ENCODE measurements around the gene TANGO2.

The TANGO2 gene

DNA sequence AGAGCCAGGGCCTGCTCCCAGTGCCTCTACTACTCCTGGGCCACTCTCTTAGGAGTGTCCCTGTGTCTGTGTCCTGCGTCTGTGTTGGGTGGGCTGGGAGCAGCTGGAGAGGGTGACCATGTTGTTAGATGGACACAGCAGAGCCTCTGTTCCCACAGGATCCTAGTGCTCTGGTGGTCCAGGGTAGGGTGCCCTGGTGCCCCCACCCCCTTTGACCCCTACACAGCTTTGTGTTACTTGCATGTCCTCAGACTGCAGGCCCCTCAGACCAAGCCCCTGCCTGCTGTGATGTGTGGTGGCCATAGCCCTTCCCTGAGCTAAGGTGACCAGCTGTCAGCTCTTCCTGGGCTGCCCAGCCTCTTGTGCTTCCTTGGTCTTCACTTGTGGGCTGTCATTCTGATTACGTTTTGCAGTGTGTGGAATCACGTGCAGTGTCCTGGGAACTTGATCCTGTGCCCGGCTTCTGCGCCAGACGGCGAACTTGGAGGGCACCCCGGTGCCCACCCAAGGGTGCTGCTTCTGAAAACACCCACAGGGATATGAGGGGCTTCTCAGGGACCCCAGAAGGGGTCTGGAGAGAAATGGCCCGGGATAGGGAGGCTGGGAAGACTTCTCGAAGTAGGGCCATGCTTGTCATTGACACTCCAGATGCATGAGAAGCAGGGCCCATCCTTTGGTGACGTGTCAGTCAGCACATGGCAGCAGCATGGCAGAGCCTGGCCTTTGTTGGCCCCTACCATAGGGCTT, 1.5 kb downstream of the TANGO2 start:
- H3K27me3 ChIP-seq (replicated peaks; ENCODE audit: control insufficient read depth, insufficient read depth, low read length, poor library complexity, severe bottlenecking) = no peaks in the 10 kb centered on the region
- peaks cover 14% of the 10 kb centered on the region for H3K4me1 ChIP-seq (ENCODE audit: control insufficient read depth, insufficient read depth, low read length, poor library complexity, severe bottlenecking)
- DNase-seq = no peak
- no peak overlapping the region for H3K27ac ChIP-seq (ENCODE audit: insufficient read depth, low read length, poor library complexity, severe bottlenecking)
- peak overlapping the region; percentile 98 for H3K4me3 ChIP-seq (ENCODE audit: insufficient read depth, low read depth, low read length, poor library complexity, severe bottlenecking)
- H3K36me3 ChIP-seq (ENCODE audit: control insufficient read depth, insufficient read depth, low read length) = peaks cover 3% of the 10 kb centered on the region
- no peaks in the 10 kb centered on the region for H3K9me3 ChIP-seq (ENCODE audit: control insufficient read depth, low read length)

DNA sequence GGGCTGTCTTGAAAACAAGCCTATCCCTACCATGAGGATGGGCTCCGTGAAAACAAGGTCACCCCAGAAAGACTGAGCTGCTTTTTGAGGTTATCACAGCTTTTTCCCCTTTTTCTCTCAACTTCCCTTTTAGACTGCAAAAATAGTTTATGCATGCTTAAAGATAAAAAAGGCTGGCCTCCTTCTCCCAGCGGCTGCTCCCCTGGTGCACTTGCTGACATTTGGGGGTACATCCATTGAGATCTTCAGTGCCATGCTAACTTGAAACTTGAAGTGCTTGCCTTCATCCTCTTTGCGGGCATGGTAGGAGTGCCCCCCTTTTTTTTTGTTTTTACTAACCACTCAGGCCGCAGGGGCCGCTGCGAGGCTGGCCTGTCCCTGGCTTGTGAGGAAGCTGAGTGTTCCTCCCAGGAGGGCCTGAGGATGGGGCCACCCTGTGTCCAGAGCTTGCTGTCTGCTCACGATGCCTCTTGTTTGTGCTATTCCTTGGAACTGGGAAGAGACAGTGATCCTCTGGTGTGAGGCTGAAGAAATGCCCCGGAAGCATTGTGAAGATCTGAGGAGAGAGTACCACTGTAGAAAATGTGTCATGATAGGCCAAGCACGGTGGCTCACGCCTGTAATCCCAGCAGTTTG, 2.2 kb downstream of the TANGO2 start:
- Histone ChIP-seq H3K9me3 (ENCODE audit: control insufficient read depth, low read length) (no peaks in the 10 kb centered on the region), H3K27ac (ENCODE audit: insufficient read depth, low read length, poor library complexity, severe bottlenecking) (no peak overlapping the region), H3K27me3 (replicated peaks; ENCODE audit: control insufficient read depth, insufficient read depth, low read length, poor library complexity, severe bottlenecking) (no peaks in the 10 kb centered on the region), H3K4me3 (ENCODE audit: insufficient read depth, low read depth, low read length, poor library complexity, severe bottlenecking) (no peak overlapping the region), H3K36me3 (ENCODE audit: control insufficient read depth, insufficient read depth, low read length) (peaks cover 3% of the 10 kb centered on the region), H3K4me1 (ENCODE audit: control insufficient read depth, insufficient read depth, low read length, poor library complexity, severe bottlenecking) (peaks cover 12% of the 10 kb centered on the region)
- DNase-seq = no peak

GRCh38 chr22:20024225-20024624, 3.3 kb downstream of the TANGO2 start:
- H3K4me3 ChIP-seq (ENCODE audit: insufficient read depth, low read depth, low read length, poor library complexity, severe bottlenecking) = no peak overlapping the region
- peaks cover 12% of the 10 kb centered on the region for H3K4me1 ChIP-seq (ENCODE audit: control insufficient read depth, insufficient read depth, low read length, poor library complexity, severe bottlenecking)
- H3K36me3 ChIP-seq (ENCODE audit: control insufficient read depth, insufficient read depth, low read length) = peaks cover 3% of the 10 kb centered on the region
- no peaks in the 10 kb centered on the region for H3K27me3 ChIP-seq (replicated peaks; ENCODE audit: control insufficient read depth, insufficient read depth, low read length, poor library complexity, severe bottlenecking)
- DNase-seq = no peak
- H3K9me3 ChIP-seq (ENCODE audit: control insufficient read depth, low read length) = no peaks in the 10 kb centered on the region
- H3K27ac ChIP-seq (ENCODE audit: insufficient read depth, low read length, poor library complexity, severe bottlenecking) = no peak overlapping the region

- Histone ChIP-seq H3K36me3 (ENCODE audit: control insufficient read depth, insufficient read depth, low read length) (peaks cover 3% of the 10 kb centered on the region), H3K27ac (ENCODE audit: insufficient read depth, low read length, poor library complexity, severe bottlenecking) (no peak overlapping the region), H3K4me3 (ENCODE audit: insufficient read depth, low read depth, low read length, poor library complexity, severe bottlenecking) (no peak overlapping the region), H3K27me3 (replicated peaks; ENCODE audit: control insufficient read depth, insufficient read depth, low read length, poor library complexity, severe bottlenecking) (no peaks in the 10 kb centered on the region), H3K4me1 (ENCODE audit: control insufficient read depth, insufficient read depth, low read length, poor library complexity, severe bottlenecking) (peaks cover 12% of the 10 kb centered on the region), H3K9me3 (ENCODE audit: control insufficient read depth, low read length) (no peaks in the 10 kb centered on the region)
- no peak for DNase-seq
Observed at GRCh38 chr22:20024650-20025397, 3.9 kb downstream of the TANGO2 start.

DNA sequence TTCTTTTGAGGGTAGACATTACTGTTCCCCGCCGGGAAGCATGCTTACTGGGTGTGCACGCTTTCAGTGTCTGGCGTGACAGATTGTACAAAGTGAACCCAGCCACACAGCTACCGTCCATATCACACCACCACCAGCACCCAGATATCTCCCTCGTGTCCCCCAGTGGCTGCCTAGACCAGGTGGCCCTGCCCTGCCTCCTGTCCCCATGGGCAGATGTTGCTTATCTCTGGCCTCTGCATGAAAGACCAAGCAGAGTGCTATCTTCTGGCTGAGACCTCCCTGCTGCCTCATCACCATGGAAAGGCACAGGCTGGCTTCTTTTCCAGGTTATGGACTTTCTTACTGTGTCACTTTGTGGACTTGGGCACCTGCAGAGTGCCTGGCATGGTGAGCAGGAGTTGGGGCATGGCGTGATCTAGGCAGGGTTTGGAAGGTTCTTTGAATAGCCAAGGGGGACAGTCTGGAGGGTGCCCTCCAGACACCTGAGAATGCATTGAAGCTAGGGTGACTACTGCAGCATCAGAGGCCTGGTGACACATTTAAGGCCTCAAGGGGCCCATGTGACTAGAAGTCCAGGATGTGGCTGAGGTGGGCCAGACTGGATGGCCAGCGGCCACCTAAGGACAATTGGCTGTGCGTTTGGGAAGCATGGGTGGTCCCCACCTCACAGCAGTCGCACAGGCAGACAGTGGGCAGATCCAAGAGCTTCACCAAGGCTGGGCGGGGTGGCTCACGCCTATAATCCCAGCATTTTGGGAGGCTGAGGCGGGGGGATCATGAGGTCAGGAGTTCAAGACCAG, 4.7 kb downstream of the TANGO2 start:
- H3K36me3 ChIP-seq (ENCODE audit: control insufficient read depth, insufficient read depth, low read length) = peaks cover 3% of the 10 kb centered on the region

GRCh38 chr22:20026204-20026908, 5.4 kb downstream of the TANGO2 start:
- H3K27me3 ChIP-seq (replicated peaks; ENCODE audit: control insufficient read depth, insufficient read depth, low read length, poor library complexity, severe bottlenecking) = no peaks in the 10 kb centered on the region
- DNase-seq = no peak
- peaks cover 3% of the 10 kb centered on the region for H3K36me3 ChIP-seq (ENCODE audit: control insufficient read depth, insufficient read depth, low read length)
- H3K4me3 ChIP-seq (ENCODE audit: insufficient read depth, low read depth, low read length, poor library complexity, severe bottlenecking) = no peak overlapping the region
- no peaks in the 10 kb centered on the region for H3K9me3 ChIP-seq (ENCODE audit: control insufficient read depth, low read length)
- no peak overlapping the region for H3K27ac ChIP-seq (ENCODE audit: insufficient read depth, low read length, poor library complexity, severe bottlenecking)
- H3K4me1 ChIP-seq (ENCODE audit: control insufficient read depth, insufficient read depth, low read length, poor library complexity, severe bottlenecking) = peaks cover 10% of the 10 kb centered on the region

More for the DNA sequence above, 4.7 kb downstream of the TANGO2 start:
- Histone ChIP-seq H3K4me1 (ENCODE audit: control insufficient read depth, insufficient read depth, low read length, poor library complexity, severe bottlenecking) (peaks cover 8% of the 10 kb centered on the region), H3K27me3 (replicated peaks; ENCODE audit: control insufficient read depth, insufficient read depth, low read length, poor library complexity, severe bottlenecking) (no peaks in the 10 kb centered on the region), H3K4me3 (ENCODE audit: insufficient read depth, low read depth, low read length, poor library complexity, severe bottlenecking) (no peak overlapping the region), H3K27ac (ENCODE audit: insufficient read depth, low read length, poor library complexity, severe bottlenecking) (no peak overlapping the region), H3K9me3 (ENCODE audit: control insufficient read depth, low read length) (no peaks in the 10 kb centered on the region)
- DNase-seq = no peak

GRCh38 chr22:20026996-20027601, 6.2 kb downstream of the TANGO2 start:
- no peak overlapping the region for H3K27ac ChIP-seq (ENCODE audit: insufficient read depth, low read length, poor library complexity, severe bottlenecking)
- H3K36me3 ChIP-seq (ENCODE audit: control insufficient read depth, insufficient read depth, low read length) = peaks cover 3% of the 10 kb centered on the region
- H3K27me3 ChIP-seq (replicated peaks; ENCODE audit: control insufficient read depth, insufficient read depth, low read length, poor library complexity, severe bottlenecking) = no peaks in the 10 kb centered on the region
- peaks cover 14% of the 10 kb centered on the region for H3K4me1 ChIP-seq (ENCODE audit: control insufficient read depth, insufficient read depth, low read length, poor library complexity, severe bottlenecking)
- no peak overlapping the region for H3K4me3 ChIP-seq (ENCODE audit: insufficient read depth, low read depth, low read length, poor library complexity, severe bottlenecking)
- no peaks in the 10 kb centered on the region for H3K9me3 ChIP-seq (ENCODE audit: control insufficient read depth, low read length)
- no peak for DNase-seq

GRCh38 chr22:20027966-20028854, 7.3 kb downstream of the TANGO2 start:
- Histone ChIP-seq H3K27ac (ENCODE audit: insufficient read depth, low read length, poor library complexity, severe bottlenecking) (no peak overlapping the region), H3K36me3 (ENCODE audit: control insufficient read depth, insufficient read depth, low read length) (peaks cover 3% of the 10 kb centered on the region), H3K9me3 (ENCODE audit: control insufficient read depth, low read length) (no peaks in the 10 kb centered on the region), H3K4me3 (ENCODE audit: insufficient read depth, low read depth, low read length, poor library complexity, severe bottlenecking) (no peak overlapping the region), H3K4me1 (ENCODE audit: control insufficient read depth, insufficient read depth, low read length, poor library complexity, severe bottlenecking) (peaks cover 14% of the 10 kb centered on the region), H3K27me3 (replicated peaks; ENCODE audit: control insufficient read depth, insufficient read depth, low read length, poor library complexity, severe bottlenecking) (no peaks in the 10 kb centered on the region)
- DNase-seq = no peak

Data from effector memory CD4-positive, alpha-beta T cell (primary cell).